ENCODE results near the gene DUSP28. TPM values are rescaled to one million over a fixed set of nuclear protein-coding genes. Genes with fewer than 3 reads are reported as not detected.

Gene DUSP28
- total RNA-seq, 1 experiment from 2014 or later = 8.1 TPM

DNA sequence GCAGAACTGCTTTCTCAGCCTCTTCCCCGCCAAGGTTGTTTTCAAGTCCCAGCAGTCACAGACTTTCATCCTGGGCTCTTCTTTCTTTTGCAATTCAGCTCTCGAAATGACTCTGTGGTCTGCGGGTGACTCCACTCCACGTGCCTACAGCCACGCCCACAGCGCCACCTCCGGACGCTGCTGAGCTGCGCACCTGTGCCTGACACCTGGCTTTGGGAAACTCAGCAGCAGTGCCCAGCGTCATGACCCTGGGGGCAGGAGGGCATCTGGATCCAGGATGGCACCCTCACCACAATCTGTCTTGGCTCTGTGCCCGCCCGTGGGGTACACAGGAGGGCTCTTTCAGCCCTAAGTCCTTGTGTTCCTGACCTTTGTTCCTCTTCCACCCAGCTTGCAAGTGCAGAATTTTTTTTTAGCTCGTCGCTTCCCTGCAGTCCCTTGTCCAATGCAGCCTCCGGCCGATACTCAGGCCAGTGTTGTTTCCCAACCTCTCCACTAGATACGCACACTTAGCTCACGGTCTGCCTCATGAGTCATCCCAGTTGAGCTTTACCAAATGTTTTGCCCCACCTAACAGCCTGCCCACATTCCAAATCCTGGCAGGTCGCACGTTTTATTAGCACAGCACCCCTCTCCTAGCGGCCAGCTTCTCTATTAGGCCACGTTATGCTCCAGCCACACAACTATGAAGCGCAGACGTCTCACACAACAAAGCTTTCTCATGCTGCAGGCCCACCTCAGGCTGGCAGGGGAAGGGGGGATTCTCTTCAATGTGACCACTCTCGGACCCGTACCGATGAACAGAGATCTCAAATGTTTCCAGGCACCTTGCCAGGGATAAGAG, 19.8 kb downstream of the DUSP28 start:
- Histone ChIP-seq H3K27ac (ENCODE audit: low read length) (peak overlapping the region; percentile 53), H3K79me2 (ENCODE audit: low read length) (peaks cover 53% of the 10 kb centered on the region)
- peak; percentile 85 for DNase-seq

GRCh38 chr2:240581811-240582210, 21.7 kb downstream of the DUSP28 start:
- Histone ChIP-seq H3K27ac (ENCODE audit: low read length) (peak overlapping the region; percentile 98), H3K4me1 (ENCODE audit: low read length) (peaks cover 66% of the 10 kb centered on the region), H3K4me2 (ENCODE audit: low read depth, low read length, poor library complexity, severe bottlenecking) (no peak overlapping the region), H3K9ac (ENCODE audit: low read length) (no peak overlapping the region), H3K36me3 (ENCODE audit: insufficient read depth, low read length) (no peaks in the 10 kb centered on the region; the same call in 1 of the 2 replicates), H2AFZ (ENCODE audit: low read length) (no peak overlapping the region), H3K79me2 (ENCODE audit: low read length) (peaks cover 60% of the 10 kb centered on the region), H3K27me3 (ENCODE audit: low read length) (no peaks in the 10 kb centered on the region), H3K9me3 (ENCODE audit: low read length) (no peaks in the 10 kb centered on the region), H3K4me3 (ENCODE audit: low read length) (no peak overlapping the region), H3K9me2 (replicated peaks; ENCODE audit: insufficient read depth, low read length) (no peaks in the 10 kb centered on the region), H4K20me1 (ENCODE audit: insufficient read depth, low read depth, low read length) (peaks cover 18% of the 10 kb centered on the region)
- DNase-seq = no peak

More for the DNA sequence above, 19.8 kb downstream of the DUSP28 start:
- Histone ChIP-seq H3K9ac (ENCODE audit: low read length) (peak overlapping the region; percentile 39; the same call in 1 of the 2 replicates), H3K4me1 (ENCODE audit: low read length) (peaks cover 61% of the 10 kb centered on the region), H3K4me3 (ENCODE audit: low read length) (no peak overlapping the region), H3K9me3 (ENCODE audit: low read length) (no peaks in the 10 kb centered on the region), H3K9me2 (replicated peaks; ENCODE audit: insufficient read depth, low read length) (no peaks in the 10 kb centered on the region), H4K20me1 (ENCODE audit: insufficient read depth, low read depth, low read length) (peaks cover 18% of the 10 kb centered on the region), H3K36me3 (ENCODE audit: insufficient read depth, low read length) (no peaks in the 10 kb centered on the region; the same call in 1 of the 2 replicates), H3K4me2 (ENCODE audit: low read depth, low read length, poor library complexity, severe bottlenecking) (peak overlapping the region; percentile 18), H2AFZ (ENCODE audit: low read length) (no peak overlapping the region), H3K27me3 (ENCODE audit: low read length) (no peaks in the 10 kb centered on the region)

- H3K9ac ChIP-seq (ENCODE audit: low read length) = no peak overlapping the region; the same call in 1 of the 2 replicates
- H3K4me3 ChIP-seq (ENCODE audit: low read length) = no peak overlapping the region
- H2AFZ ChIP-seq (ENCODE audit: low read length) = no peak overlapping the region
- H3K27me3 ChIP-seq (ENCODE audit: low read length) = no peaks in the 10 kb centered on the region
- H3K79me2 ChIP-seq (ENCODE audit: low read length) = peaks cover 70% of the 10 kb centered on the region
- DNase-seq = no peak
- no peaks in the 10 kb centered on the region for H3K9me3 ChIP-seq (ENCODE audit: low read length)
- H3K27ac ChIP-seq (ENCODE audit: low read length) = peak overlapping the region; percentile 98
- H3K9me2 ChIP-seq (replicated peaks; ENCODE audit: insufficient read depth, low read length) = no peaks in the 10 kb centered on the region
- no peak overlapping the region for H3K4me2 ChIP-seq (ENCODE audit: low read depth, low read length, poor library complexity, severe bottlenecking)
- peaks cover 73% of the 10 kb centered on the region for H3K4me1 ChIP-seq (ENCODE audit: low read length)
- peaks cover 28% of the 10 kb centered on the region for H4K20me1 ChIP-seq (ENCODE audit: insufficient read depth, low read depth, low read length)
- no peaks in the 10 kb centered on the region; the same call in 1 of the 2 replicates for H3K36me3 ChIP-seq (ENCODE audit: insufficient read depth, low read length)
Observed at GRCh38 chr2:240582781-240583180, 22.6 kb downstream of the DUSP28 start.

DNA sequence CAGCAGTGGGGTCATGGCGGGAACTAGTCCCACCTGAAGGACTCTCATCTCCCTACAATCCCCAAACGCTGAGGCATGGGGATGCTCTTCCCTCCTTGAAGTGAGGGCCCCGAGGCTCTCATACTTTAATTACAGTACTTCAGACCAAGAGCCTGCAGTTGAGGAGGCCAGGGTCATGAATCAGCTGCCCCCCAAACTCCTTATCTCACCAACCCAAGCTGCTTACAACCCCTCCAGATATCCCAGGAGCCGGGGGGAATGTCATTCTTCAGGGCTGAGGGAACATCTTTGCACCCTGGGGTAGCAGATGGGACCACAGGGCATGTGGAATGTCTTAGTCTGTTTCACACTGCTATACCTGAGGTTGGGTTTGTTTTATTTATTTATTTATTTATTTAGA, 23.6 kb downstream of the DUSP28 start:
- H3K36me3 ChIP-seq (ENCODE audit: insufficient read depth, low read length) = no peaks in the 10 kb centered on the region; the same call in 1 of the 2 replicates
- H3K79me2 ChIP-seq (ENCODE audit: low read length) = peaks cover 75% of the 10 kb centered on the region
- no peak for DNase-seq
- peaks cover 37% of the 10 kb centered on the region for H4K20me1 ChIP-seq (ENCODE audit: insufficient read depth, low read depth, low read length)
- peak overlapping the region; percentile 98 for H3K27ac ChIP-seq (ENCODE audit: low read length)
- H3K4me3 ChIP-seq (ENCODE audit: low read length) = no peak overlapping the region
- no peaks in the 10 kb centered on the region for H3K9me2 ChIP-seq (replicated peaks; ENCODE audit: insufficient read depth, low read length)
- H3K4me1 ChIP-seq (ENCODE audit: low read length) = peaks cover 83% of the 10 kb centered on the region
- no peaks in the 10 kb centered on the region for H3K27me3 ChIP-seq (ENCODE audit: low read length)
- H3K9me3 ChIP-seq (ENCODE audit: low read length) = no peaks in the 10 kb centered on the region
- H3K9ac ChIP-seq (ENCODE audit: low read length) = no peak overlapping the region
- no peak overlapping the region for H2AFZ ChIP-seq (ENCODE audit: low read length)
- peak overlapping the region; percentile 86 for H3K4me2 ChIP-seq (ENCODE audit: low read depth, low read length, poor library complexity, severe bottlenecking)

- H3K4me3 ChIP-seq (ENCODE audit: low read length) = peak overlapping the region; percentile 83
Observed at GRCh38 chr2:240584486-240585031, 24.4 kb downstream of the DUSP28 start.

DNA sequence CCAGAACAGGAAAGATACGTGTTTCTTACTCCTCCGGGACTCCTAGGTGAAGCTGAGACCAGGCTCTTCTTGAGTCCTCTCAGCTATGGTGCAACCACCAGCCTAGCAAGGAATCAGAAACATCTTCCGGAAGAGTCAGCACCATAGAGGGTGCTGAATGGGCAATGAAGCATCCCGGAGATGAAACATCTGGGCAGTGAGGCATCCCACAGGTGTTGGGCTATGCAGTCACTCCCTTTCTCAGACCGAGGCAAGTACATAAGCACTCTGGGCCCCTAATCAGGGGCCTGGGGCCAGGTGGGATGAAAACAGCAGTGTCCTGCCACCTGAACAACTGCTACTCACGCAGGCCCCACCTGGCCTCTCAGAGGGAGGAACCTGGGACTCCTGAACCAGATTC, 24.9 kb downstream of the DUSP28 start:
- Histone ChIP-seq H3K9me3 (ENCODE audit: low read length) (no peaks in the 10 kb centered on the region), H3K36me3 (ENCODE audit: insufficient read depth, low read length) (no peaks in the 10 kb centered on the region; the same call in 1 of the 2 replicates), H3K27me3 (ENCODE audit: low read length) (no peaks in the 10 kb centered on the region), H3K9me2 (replicated peaks; ENCODE audit: insufficient read depth, low read length) (no peaks in the 10 kb centered on the region), H3K9ac (ENCODE audit: low read length) (peak overlapping the region; percentile 93), H4K20me1 (ENCODE audit: insufficient read depth, low read depth, low read length) (peaks cover 26% of the 10 kb centered on the region; the same call in 1 of the 2 replicates), H2AFZ (ENCODE audit: low read length) (no peak overlapping the region), H3K27ac (ENCODE audit: low read length) (peak overlapping the region; percentile 98), H3K79me2 (ENCODE audit: low read length) (peaks cover 77% of the 10 kb centered on the region), H3K4me3 (ENCODE audit: low read length) (peak overlapping the region; percentile 83), H3K4me1 (ENCODE audit: low read length) (peaks cover 71% of the 10 kb centered on the region), H3K4me2 (ENCODE audit: low read depth, low read length, poor library complexity, severe bottlenecking) (peak overlapping the region; percentile 86)
- peak; percentile 89 for DNase-seq

More at GRCh38 chr2:240584486-240585031, 24.4 kb downstream of the DUSP28 start:
- H3K27me3 ChIP-seq (ENCODE audit: low read length) = no peaks in the 10 kb centered on the region
- no peaks in the 10 kb centered on the region for H3K9me3 ChIP-seq (ENCODE audit: low read length)
- H3K27ac ChIP-seq (ENCODE audit: low read length) = peak overlapping the region; percentile 98
- H3K36me3 ChIP-seq (ENCODE audit: insufficient read depth, low read length) = no peaks in the 10 kb centered on the region; the same call in 1 of the 2 replicates
- H3K4me2 ChIP-seq (ENCODE audit: low read depth, low read length, poor library complexity, severe bottlenecking) = peak overlapping the region; percentile 86
- H2AFZ ChIP-seq (ENCODE audit: low read length) = no peak overlapping the region
- H4K20me1 ChIP-seq (ENCODE audit: insufficient read depth, low read depth, low read length) = peaks cover 31% of the 10 kb centered on the region
- peak; percentile 97 for DNase-seq
- peak overlapping the region; percentile 93 for H3K9ac ChIP-seq (ENCODE audit: low read length)
- peaks cover 77% of the 10 kb centered on the region for H3K4me1 ChIP-seq (ENCODE audit: low read length)
- H3K79me2 ChIP-seq (ENCODE audit: low read length) = peaks cover 77% of the 10 kb centered on the region
- no peaks in the 10 kb centered on the region for H3K9me2 ChIP-seq (replicated peaks; ENCODE audit: insufficient read depth, low read length)

DNA sequence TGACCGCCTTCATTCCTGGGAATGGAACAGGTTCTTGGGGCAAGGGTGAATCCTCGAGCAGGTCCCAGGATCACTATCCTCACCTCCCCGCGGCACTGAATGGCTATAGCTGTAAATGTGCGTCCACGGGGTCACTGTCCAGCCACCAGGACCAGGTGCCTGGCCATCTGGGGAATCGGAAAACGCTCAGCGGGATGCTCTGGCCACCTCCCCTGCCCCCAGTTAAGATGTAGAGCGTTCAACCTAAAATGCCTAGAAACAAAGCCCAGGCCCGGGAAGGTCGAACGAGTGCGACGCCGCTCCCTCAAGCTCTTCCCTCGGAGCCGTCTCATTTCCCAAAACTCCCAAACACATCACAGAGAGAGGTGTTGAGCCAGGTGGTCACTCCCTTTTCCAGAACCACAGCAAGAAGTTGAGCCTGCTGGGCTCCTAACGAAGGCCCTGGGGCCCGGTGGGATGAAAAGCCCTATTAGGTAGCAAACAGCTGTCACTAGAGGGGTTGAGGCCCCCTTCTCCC, 25.6 kb downstream of the DUSP28 start:
- peaks cover 21% of the 10 kb centered on the region; the same call in 1 of the 2 replicates for H4K20me1 ChIP-seq (ENCODE audit: insufficient read depth, low read depth, low read length)
- peak overlapping the region; percentile 93 for H3K9ac ChIP-seq (ENCODE audit: low read length)
- peak overlapping the region; percentile 83 for H3K4me3 ChIP-seq (ENCODE audit: low read length)
- no peak for DNase-seq
- peaks cover 65% of the 10 kb centered on the region for H3K4me1 ChIP-seq (ENCODE audit: low read length)
- H3K79me2 ChIP-seq (ENCODE audit: low read length) = peaks cover 77% of the 10 kb centered on the region
- H3K27me3 ChIP-seq (ENCODE audit: low read length) = no peaks in the 10 kb centered on the region
- no peak overlapping the region for H2AFZ ChIP-seq (ENCODE audit: low read length)
- no peaks in the 10 kb centered on the region for H3K9me2 ChIP-seq (replicated peaks; ENCODE audit: insufficient read depth, low read length)
- peak overlapping the region; percentile 98 for H3K27ac ChIP-seq (ENCODE audit: low read length)
- H3K9me3 ChIP-seq (ENCODE audit: low read length) = no peaks in the 10 kb centered on the region
- no peaks in the 10 kb centered on the region; the same call in 1 of the 2 replicates for H3K36me3 ChIP-seq (ENCODE audit: insufficient read depth, low read length)
- peak overlapping the region; percentile 86 for H3K4me2 ChIP-seq (ENCODE audit: low read depth, low read length, poor library complexity, severe bottlenecking)

Data from Karpas-422 (cell line).